Stimulated activated CD4-positive, alpha-beta T cell treated with anti-CD3 and anti-CD28 coated beads, TNF-alpha, amount 100 ng/mL, for 4 hours (primary cell): ENCODE measurements around the gene CCL25.
"Not testable (repeated sequence)": the region's sequence is repeated elsewhere in the genome, so short reads cannot be mapped to it uniquely, and the experiment has no call there.

Experiments used
- DNase-seq, 3 experiments: peaks; one replicate each; pipeline ENCODE4 v3.0.0-alpha.2; 2020; ENCODE audit warnings: low read depth in 3 of 3

Gene CCL25, protein sequence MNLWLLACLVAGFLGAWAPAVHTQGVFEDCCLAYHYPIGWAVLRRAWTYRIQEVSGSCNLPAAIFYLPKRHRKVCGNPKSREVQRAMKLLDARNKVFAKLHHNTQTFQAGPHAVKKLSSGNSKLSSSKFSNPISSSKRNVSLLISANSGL

DNA sequence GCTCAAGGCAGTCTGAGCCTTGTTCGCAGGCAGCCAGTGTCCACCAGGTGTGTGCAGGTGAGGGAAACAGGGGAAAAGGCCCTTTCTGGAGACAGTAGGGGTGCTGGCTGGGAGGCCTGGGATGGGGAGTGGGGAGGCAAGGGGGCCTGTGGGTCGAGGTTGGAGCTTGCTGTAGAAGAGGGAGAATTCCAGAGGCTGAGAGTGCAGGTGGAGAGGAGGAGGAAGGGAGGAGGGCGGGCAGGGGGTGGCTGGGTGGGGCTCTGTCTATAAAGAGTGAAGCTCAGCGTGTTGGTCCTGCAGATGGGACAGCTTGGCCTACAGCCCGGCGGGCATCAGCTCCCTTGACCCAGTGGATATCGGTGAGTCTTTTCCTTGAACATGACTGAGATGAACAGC lies at the start of gene CCL25:
CCL25 (plus strand) TSS at position 297 of the 396 bp plus-strand sequence. CDS start 290 bp downstream, outside the sequence.
- no peak for DNase-seq

DNA sequence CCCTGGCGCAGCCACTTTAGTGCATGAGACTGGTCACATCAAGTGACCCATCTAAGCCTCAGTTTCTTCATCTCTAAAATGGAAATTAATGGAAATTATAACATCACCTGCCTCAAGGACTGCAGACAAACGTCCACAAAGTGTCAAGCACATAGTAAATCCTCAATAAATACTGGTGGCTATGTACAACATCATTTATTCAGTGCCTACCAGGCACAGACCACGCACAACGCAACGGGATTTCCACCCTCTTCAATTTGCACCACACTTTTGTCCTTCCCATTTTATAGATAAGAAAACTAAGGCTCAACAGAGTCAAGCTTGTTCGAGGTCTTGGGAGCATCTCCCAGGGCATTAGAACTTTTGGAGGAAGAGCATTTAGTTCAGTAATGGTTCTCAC lies 48.6 kb upstream of the CCL25 start:
- no peak for DNase-seq

DNA sequence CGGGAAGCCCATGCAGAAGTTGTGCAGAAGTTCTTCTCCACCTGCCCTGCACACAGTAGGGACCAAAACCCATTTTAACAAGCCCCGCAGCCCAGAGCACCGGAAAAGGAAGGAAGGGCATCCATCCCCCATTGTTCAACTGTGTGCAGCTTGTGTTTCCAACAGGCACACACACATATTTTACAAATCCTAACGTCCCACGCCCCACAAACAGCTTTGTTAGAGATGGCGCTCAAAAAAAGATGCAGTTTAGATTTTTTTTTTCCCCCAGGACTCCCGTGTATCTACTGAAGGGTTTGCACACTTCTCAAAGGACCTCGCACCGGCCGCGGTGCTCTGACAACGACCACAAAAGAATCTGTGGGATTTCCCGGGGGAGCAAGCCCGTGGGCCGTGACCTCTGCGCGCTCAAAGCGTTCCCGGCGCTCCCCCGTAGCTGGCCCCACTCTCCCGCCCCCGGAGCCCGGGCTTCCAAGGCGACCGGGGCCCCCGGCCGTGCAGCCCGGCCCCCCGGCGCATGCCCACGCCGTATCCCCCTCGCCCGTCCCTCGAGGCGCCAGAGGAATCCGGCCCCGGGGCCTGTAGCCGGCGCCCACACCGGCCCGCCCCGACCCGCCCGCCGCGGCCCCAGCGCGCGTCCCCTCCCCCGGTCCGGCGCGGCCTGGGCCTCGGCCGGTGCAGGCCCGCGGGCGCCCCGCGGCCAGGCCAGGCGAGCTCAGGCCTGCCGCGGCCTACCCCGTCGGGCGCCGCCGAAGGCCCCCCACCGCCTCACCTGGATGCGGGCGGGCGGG lies 47.6 kb upstream of the CCL25 start:
- peak in 1 of 3 experiments; percentile 22 for DNase-seq

DNA sequence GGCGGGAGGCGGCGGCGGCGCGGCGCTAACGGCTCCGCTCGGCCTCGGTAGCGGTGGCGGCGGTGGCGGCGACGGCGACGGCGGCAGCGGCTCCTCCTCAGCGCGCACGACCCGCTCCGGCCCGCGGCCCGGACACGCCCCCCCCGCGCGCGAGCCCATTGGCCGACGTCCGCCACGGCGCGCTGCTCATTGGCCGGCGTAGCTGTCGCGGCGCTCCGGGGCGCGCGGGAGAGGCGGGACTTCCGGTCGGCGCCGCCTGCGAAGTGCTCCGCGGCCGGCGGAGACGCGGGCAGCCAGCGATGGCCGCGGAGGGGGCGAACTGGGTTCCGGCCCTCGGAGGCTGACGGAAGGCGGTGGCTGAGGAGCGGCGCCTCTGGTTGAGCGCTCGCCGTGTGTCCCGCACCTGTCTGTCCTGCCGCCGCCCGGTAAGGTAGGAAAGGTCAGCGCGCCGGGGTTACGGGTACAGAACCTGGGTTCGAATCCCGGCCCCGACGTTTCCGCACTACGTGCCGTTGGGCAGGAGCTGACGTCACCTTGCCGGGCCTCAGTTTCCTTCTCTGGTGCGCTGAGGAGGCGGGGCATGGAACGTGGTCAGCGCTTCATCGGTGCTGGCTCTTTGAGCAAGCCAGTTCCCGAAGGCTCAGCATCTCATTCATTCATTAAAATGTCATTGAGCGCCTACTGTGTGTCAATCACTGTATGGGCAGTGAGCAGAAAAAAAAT lies 46.9 kb upstream of the CCL25 start, which contains the start of gene ELAVL1:
ELAVL1 (minus strand) TSS at position 108 of the 723 bp plus-strand sequence. CDS start 13,826 bp downstream, outside the sequence.
- peak; percentile 77 to 82 (median 79) for DNase-seq

DNA sequence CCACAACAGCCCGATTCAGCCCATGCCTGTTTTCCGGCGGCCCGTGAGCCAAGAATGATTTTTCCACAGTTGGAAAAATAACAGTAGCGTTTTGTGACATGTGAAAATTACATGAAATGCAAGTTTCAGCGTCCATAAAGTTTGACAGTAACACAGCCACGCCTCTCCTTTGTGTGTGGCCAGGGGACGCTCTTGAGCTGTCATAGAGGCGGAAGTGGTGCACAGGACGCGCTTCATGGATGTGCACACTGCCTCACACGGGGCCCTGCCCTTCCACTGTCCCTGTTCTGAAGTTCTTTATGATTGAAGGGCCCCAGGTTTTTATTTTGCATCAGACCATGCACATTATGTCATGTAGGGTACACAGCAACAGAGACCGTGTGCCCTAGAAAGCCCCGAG lies 34.8 kb upstream of the CCL25 start:
- no peak for DNase-seq

DNA sequence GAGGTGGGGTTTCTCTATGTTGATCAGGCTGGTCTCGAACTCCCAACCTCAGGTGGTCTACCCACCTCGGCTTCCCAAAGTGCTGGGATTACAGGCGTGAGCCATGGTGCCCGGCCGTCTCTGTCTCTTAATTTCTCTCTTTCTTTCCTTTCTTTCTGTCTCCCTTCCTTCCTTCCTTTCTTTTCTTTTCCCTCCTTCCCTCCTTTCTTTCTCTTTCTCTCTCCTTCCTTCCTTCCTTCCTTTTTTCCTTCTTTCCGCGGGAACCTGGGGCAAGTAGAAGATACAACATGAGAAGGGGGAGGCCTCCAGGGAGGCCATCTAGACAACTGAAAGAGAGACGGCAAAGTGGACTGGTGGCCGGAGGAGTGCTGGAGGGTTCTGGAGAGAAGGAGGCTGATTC lies 31.9 kb upstream of the CCL25 start:
- no peak for DNase-seq

DNA sequence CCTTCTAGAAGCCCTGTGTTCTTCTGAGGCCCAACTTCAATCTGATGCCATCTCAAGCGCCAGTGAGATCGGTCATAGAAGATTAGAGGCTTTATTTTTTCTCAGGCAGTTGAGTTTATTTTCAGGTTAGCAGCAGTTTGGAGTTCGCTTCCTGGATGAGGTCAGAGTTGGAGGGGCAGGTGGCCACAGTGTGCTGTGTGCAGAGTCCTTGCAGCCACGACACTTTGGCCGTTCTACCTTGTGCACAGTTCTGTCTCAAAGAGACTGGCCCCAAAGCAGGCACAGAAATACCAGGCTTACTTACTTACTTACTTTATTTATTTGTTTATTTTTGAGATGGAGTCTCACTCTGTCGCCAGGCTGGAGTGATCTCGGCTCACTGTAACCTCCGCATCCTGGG lies 31.2 kb upstream of the CCL25 start:
- no peak for DNase-seq

DNA sequence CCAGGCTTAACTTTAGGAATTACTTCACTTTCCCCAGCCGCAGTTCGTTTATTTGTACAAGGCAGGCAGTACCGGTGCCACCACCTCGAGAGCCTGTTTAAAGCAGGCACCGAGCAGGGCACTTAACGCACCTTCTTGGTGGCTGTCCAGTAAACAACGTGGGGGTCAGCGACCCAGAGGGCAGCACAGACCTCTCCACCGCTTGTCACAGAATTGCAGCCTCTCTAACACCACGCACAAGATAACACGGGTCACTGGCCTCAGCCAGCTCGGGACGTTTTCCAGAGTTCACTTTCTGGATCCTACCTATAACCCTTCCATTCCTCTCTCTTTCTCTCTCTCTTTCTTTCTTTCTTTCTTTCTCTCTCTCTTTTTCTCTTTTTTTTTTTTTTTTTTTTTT lies 30.3 kb upstream of the CCL25 start:
- DNase-seq = no peak

DNA sequence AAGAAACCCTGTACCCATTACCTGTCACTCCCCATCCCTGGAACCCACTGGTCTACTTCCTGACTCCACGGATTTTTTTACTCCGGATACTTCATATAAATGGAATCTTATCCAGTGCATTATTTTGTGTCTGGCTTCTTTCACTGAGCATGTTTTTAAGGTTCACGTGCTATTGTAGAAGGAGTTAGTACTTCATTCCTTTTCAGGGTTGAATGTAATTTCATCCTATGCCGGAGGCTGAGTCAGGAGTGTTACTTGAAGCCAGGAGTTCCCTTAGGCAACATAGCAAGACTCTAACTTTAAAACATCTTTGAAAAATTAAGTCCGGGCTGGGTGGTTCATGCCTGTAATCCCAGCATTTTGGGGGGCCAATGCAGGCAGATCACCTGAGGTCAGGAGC lies 29.2 kb upstream of the CCL25 start:
- no peak for DNase-seq

DNA sequence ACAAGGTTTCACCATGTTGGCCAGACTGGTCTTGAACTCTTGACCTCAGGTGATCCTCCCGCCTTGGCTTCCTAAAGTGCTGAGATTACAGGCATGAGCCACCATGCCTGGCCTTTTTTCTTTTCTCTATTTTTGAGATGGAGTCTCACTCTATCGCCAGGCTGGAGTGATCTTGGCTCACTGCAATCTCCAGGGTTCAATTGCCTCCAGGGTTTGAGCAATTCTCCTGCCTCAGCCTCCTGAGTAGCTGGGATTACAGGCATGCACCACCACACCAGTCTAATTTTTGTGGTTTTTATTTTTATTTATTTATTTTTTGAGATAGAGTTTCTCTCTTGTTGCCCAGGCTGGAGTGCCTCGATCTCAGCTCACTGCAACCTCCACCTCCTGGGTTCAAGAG lies 28.3 kb upstream of the CCL25 start:
- DNase-seq = not testable (repeated sequence)

DNA sequence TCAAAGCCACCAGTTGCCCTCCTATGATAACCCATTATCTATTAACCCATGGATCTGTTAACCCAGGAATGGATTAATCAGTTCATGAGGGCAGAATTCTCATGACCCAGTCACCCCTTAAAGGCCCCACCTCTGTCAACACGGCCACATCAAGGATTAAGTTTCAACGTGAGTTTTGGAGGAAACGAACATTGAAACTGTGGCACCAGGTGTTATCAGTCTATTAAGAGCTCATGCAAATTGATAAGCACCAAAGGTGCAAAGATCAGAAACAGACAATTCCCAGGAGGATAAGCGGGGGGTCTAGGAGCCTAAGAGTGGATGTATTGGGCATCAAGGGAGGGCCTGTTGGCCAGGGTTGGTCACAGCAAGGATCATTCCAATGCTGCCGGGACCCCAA lies 27.2 kb upstream of the CCL25 start:
- DNase-seq = no peak

DNA sequence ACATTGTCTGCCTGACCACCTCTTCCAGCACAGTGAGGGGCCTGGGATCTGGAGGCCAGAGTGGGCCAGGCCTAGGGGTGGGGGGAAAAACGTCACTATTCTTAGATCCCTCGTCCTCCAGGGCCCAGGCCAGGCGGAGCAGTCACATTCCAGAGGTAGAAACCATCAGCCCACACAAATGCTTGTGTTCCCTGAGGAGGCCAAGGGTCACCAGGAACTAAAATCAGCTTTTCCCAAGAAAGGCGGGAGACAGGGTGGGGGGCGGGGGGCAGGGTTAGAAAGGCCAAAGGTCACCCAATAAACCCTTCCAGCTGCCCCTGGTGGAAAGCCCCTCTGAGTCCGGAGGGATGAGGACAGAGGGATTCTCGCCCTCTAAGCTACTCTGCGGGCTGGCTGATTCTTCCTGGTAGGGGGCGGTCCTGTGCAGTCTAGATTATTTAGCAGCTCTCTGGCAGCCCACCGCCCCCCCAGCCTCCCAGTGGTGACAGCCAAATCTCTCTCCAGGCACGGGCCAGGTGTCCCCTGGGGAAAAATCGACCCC lies 23.5 kb upstream of the CCL25 start:
- DNase-seq = no peak

DNA sequence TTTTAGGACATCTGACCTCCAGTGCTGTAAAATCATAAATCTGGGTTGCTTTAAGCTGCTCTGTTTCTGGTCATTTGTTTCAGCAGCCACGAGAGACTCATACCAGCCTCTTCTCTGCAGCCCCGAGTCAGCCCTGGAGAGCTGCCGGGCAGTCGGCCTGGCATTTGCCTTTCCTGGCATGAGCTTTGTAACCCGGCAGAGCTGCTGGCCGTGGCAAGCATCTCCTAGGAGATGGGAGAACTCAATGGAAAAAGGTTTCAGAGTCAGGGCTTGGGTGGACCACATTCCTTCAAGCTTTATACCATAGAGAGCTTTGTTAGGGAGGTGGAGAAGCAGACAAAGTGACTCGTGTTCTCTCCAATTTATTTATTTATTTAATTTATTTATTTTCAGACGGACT lies 21.6 kb upstream of the CCL25 start:
- DNase-seq = no peak

DNA sequence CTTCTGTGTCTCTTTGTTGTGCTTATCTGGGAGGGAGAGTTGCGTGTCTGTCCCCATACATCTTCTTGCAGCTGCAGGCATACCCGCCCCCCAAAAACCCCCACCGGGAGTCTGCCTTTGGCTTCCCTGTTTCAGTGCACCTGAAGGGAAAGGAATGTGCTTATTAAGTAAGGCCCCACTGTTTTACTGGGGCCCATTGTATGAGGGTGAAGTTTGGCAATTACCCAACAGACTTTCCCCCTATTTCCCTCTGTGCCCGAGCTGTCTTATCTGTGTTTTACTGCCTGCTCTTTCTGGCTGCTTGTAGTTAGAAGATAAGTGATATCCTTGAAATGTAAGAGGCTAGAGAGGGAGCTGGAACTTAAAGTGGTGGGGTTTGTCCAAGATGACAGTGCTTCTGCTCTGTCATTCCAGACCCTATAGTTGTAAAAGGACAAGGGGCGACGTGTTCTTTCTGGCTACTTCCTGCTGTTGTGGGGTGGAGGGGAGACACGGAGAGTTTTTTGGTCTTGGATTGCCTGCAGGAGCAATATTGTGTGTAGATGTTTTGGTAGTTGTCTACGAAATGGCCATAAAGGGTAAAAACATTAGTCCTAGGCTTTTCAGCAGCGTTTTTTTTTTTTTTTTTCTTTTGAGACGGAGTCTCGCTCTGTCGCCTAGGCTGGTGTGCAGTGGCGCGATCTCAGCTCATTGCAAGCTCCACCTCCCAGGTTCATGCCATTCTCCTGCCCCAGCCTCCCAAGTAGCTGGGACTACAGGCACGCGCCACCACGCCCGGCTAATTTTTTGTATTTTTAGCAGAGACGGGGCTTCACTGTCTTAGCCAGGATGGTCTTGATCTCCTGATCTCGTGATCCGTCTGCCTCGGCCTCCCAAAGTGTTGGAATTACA lies 19.0 kb upstream of the CCL25 start:
- DNase-seq = not testable (repeated sequence)

DNA sequence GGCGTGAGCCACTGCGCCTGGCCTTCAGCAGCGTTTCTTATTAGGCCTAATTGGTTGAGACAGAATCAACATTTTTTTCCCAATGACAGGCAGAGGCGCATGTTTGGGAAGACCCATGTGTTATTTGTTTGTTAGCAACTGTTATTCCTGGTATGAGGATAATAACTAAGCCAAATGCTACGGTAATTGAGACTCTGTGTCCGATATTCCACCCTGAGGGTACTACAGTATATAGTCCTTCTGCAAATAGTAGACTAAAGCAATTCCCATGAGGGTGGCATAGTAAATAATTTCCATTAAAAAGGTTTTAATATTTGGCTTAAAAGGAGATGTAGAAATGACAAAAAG lies 18.4 kb upstream of the CCL25 start:
- no peak for DNase-seq

DNA sequence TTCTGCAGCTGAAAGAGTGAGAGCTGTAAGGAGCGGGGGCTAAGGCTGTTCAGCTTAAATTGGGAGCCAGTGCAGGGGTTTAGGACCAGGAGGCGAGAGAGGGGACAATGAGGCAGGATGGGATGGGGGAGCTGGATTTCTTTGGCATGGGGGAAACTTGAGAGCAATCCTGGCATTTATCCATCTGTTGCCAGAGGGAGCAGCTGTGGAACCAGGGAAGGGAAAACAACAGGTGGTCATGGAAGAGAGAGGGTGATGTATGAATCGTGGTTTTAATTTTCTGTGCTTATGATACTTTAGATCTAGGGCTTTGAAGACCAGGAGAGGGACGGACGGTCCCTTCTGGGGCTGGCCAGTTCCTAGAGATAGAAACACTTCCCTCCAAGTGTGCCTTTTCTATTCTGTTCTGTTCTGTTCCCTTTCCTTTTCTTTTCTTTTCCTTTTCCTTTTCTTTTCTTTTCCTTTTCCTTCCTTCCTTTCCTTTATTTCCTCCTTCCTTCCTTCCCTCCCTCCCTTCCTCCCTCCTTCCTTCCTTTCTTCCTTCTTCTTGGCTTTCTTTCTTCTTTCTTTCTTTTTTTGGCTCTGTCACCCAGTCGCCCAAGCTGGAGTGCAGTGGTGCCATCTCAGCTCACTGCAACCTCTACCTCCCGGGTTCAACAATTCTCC lies 16.0 kb upstream of the CCL25 start:
- DNase-seq = no peak

DNA sequence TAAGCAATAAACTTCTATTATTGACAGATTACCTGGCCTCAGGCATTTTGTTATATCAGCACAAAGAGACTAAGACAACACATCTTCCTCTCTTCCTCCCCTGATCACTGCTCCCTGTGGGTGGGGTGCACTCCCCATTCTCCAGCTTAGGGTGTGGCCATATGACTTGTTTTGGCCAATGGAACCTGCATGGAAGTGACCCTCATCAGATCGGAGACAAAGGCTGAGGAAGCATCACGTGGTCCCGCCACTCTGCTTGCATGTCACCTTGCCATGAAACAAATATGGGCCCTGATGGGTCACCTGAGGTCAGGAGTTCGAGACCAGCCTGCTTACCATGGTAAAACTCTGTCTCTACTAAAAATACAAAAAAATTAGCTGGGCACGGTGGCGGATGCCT lies 13.7 kb upstream of the CCL25 start:
- DNase-seq = no peak

DNA sequence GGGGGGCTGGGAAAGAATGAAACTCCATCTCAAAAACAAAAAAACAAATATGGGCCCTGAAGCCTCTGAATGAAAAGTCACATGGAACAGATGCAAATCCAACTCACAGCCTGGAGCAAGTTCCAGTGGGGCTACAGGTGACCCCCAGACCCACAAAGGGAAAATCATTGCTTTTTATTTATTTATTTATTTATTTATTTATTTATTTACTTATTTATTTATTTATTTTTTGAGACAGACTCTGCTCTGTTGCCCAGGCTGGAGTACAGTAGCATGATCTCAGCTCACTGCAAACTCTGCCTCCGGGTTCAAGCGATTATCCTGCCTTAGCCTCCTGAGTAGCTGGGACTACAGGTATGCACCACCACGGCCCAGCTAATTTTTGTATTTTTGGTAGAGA lies 13.3 kb upstream of the CCL25 start:
- DNase-seq = no peak

DNA sequence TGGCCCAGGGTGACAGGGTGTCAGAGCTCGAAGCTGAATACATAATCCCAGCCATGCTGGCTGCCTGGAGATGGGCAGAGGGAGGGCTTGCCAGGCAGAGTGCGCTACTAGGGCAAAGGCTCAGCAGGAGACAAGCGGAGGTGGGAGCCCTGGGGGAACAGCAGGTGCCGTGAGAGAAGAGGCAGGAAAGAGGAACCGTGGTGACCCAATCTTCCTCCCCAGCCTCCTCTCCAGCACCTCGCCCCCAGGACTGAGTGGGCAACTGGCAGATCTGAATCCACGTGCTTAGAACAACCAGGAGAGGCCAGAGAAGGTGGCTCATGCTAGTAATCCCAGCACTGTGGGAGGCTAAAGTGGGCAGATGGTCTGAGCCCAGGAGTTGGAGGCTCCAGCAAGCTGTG lies 11.0 kb upstream of the CCL25 start:
- no peak for DNase-seq

DNA sequence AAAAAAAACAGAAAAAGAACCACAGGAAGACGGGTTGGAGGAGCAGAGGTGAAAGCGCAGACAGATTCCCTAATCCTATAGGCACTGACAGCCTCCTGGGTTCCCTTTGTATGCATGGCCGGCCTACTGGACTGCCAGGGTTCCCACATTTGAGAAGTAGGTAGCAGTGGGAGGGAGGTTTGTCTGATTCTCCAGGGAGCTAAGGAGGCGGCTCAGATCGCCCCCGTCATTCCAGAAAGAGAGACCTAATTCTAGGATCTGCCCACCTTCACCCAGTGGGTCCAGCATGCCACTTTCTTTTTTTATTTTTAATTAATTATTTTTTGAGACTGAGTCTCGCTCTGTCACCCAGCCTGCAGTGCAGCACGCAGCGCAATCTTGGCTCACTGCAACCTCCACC lies 9.7 kb upstream of the CCL25 start:
- DNase-seq = no peak

DNA sequence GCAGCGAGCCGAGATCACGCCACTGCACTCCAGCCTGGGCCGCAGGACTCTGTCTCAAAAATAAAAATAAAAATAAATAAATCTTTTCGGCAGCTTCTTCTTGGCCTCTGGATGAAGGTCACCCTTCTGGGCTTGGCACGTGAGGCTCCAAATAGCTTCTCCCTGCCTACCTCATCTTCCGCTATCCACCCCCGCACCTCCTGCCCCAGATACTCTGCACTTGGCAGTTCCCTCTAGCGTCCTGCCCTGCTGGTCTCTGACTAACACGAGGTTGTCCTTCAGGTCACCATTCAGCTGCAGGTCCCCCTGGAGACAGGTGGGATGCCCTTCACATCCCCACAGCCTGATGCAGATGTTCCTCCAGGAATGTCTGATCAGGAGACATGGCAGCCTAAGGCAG lies 8.5 kb upstream of the CCL25 start:
- no peak for DNase-seq
